SK-N-MC (cell line): Measurements from ENCODE around the gene UTP25.
"Not testable (repeated sequence)": the region's sequence is repeated elsewhere in the genome, so short reads cannot be mapped to it uniquely, and the experiment has no call there.

Experiments
- DNase-seq: peaks from one replicate; pipeline ENCODE4 v3.0.0-alpha.2; 2011; ENCODE audit warnings: low read depth, low spot score
- H3K27ac ChIP-seq: fragments of 200-600 bp; sonication (generic); 2 replicates; pipeline ENCODE4 v1.5.1; 2016; ENCODE audit warnings: mixed run types
- H3K36me3 ChIP-seq: fragments of 200-600 bp; sonication (generic); 2 replicates; pipeline ENCODE4 v1.6.1; 2017; ENCODE audit warnings: antibody characterized with exemption, low read length, mixed read lengths; ENCODE audit not compliant: insufficient read depth
- H3K4me3 ChIP-seq: fragments of 200-600 bp; sonication (generic); 2 replicates; pipeline ENCODE4 v1.5.1; 2016
- H3K9ac ChIP-seq: fragments of 200-600 bp; sonication (generic); 2 replicates; pipeline ENCODE4 v1.8.0; 2017; ENCODE audit warnings: mixed run types, mixed read lengths; ENCODE audit not compliant: insufficient read length
- H3K9me3 ChIP-seq: fragments of 200-600 bp; sonication (generic); 2 replicates; pipeline ENCODE4 v1.6.1; 2017; ENCODE audit warnings: low read depth, mild to moderate bottlenecking, antibody characterized with exemption, low read length, moderate library complexity, mixed read lengths
- EZH2 ChIP-seq: fragments of 200-600 bp; sonication (generic); IDR thresholded peaks from one replicate; pipeline ENCODE4 v1.6.1; 2017; ENCODE audit warnings: antibody characterized with exemption
- FOXP2 ChIP-seq: optimal IDR thresholded peaks from 2 replicates; pipeline ENCODE3; 2011; ENCODE audit warnings: mild to moderate bottlenecking, moderate library complexity; ENCODE audit not compliant: insufficient read depth; ENCODE audit errors: extremely low read length, control extremely low read depth
- POLR2AphosphoS5 ChIP-seq: IDR thresholded peaks from 2 replicates; pipeline ENCODE4 v1.6.1; 2012; ENCODE audit warnings: mild to moderate bottlenecking, low read depth, low read length, borderline replicate concordance

The UTP25 gene

DNA sequence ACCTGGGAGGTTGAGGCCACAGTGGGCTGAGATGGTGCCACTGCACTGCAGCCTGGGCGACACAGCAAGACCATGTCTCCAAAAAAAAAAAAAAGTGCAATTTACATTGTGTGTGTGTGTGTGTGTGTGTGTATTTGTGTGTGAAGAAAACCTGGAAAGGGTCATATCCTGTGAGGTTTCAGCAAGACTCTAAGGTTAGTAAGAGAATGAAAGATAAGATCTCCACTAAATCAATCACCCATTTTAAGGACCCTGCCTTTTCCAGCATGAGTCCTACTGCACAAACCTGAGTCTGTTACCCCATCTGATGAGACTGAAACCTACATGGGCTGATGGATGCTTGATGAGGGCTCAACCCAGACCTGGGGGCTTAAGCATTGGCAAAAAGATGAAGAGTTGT, 38.5 kb upstream of the UTP25 start:
- no peak for DNase-seq
- no peak overlapping the region for H3K4me3 ChIP-seq
- H3K9ac ChIP-seq, result no peak overlapping the region
- H3K36me3 ChIP-seq, result no peaks in the 10 kb centered on the region
- TF ChIP-seq POLR2AphosphoS5 (no peak), EZH2 (no peak), FOXP2 (no peak)
- H3K9me3 ChIP-seq, result peaks cover 5% of the 10 kb centered on the region; the same call in 1 of the 2 replicates
- no peak overlapping the region for H3K27ac ChIP-seq

DNA sequence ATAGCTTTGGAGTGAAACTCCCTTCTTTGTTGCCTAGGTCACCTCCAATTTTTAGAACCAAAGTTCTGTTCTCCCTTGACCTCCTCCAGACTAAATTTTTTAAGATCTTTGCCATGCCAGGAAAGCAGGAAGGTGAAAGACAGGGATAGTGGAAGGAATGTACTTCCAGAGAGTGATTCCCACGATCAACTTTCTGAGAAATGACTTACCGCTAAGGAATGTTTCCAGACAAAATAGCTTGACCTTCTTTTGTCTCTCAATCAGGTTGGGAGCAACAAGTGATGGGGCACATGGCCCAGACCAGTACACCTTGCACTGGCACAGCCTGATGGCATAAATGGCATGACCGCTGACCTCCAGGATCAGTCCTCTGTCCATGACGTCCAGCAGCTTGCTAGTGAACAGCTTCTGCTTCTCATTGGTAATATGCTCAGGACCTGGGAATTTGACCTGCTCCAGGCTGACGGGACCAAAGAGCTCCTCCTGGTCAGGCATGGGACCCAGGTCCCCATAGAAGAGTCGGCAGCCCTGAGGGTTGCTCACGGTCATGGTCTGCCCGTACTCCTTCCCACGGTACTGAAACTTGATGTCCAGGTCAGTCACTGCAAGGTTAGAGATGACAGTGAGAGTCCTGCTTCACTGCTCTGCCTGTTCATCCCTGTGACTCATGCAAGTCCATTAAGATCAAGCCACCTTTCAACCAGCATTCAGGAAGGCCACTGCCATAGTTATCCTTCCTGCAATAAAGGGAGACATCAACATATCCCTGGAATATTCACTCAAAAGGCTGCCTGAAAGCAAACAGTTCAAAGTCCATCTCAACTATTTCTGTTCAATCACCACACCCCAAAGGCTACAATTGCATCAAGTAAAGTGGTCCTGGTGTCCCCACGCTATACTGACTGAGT, 37.2 kb upstream of the UTP25 start:
- H3K36me3 ChIP-seq, result no peaks in the 10 kb centered on the region
- H3K9me3 ChIP-seq, result no peaks in the 10 kb centered on the region
- TF ChIP-seq EZH2, result no peak
- no peak overlapping the region for H3K9ac ChIP-seq
- no peak overlapping the region for H3K4me3 ChIP-seq
- no peak for DNase-seq
- H3K27ac ChIP-seq, result no peak overlapping the region

DNA sequence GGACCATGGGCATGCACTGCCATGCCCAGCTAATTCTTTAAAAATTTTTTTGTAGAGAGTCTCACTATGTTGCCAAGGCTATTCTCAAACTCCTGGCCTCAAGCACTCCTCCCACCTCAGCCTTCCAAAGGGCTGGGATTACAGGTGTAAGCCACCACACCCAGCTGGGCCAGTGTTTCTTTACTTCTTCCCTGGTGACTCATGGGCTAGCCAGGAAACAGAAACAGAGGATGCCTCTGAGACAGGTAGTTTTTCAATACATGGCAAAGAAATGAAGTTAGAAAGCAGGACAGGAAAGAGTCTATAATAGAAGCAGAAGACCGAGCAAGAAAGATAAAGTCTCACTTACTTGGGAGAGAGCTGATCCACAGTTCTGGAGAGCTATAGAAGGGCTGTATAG, 35.9 kb upstream of the UTP25 start:
- DNase-seq, result no peak
- Histone ChIP-seq H3K9me3 (no peaks in the 10 kb centered on the region), H3K4me3 (no peak overlapping the region), H3K27ac (no peak overlapping the region), H3K9ac (no peak overlapping the region), H3K36me3 (no peaks in the 10 kb centered on the region)
- TF ChIP-seq FOXP2, result no peak
- TF ChIP-seq EZH2, result no peak
- no peak for TF ChIP-seq POLR2AphosphoS5

DNA sequence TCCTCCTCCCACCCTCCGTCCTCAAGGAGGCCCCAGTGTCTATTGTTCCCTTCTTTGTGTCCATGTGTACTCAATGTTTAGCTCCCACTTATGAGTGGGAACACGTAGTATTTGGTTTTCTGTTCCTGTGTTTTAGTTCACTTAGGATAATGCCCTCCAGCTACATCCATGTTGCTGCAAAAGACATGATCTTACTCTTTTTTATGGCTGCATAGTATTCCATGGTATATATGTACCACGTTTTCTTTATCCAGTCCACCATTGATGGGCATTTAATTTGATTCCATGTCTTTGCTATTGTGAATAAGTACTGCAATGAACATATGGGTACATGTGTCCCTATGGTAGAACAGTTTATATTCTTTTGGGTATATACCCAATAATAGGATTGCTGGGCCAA, 34.1 kb upstream of the UTP25 start:
- H3K9me3 ChIP-seq, H3K9ac ChIP-seq, H3K4me3 ChIP-seq, H3K36me3 ChIP-seq, DNase-seq, H3K27ac ChIP-seq: not testable (repeated sequence)

DNA sequence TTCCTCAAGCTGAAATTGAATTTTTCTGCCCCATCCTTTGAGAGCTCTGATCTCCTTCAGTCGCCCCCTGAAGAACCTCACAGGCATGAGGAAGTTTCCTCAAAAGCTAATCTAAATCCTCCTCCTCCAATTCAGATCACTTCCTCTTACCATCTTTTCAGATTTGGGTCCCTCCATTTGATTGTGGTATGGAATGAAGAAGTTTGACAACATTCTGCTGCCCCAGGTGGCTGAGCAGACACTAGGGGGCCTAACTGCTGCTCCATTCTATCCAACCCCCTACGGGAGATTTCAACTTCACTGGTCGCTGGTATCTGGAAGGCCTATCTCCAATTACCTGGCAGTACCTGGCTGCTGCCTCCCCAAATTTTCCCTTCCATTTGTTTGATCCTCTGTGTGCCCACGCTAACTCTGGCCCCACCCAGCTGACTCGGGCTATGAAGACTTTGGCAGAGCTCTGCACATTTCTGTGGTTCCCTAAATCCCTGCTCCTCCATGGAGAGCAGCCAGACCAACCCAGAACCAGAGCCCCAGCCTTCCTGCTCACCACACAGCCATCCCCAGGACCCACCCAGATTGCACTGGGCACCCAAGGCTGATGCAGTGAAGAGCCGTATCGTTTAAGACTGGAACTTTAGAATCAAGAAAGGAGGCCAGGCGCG, 29.7 kb upstream of the UTP25 start:
- Histone ChIP-seq H3K9me3 (no peaks in the 10 kb centered on the region), H3K4me3 (no peak overlapping the region), H3K36me3 (no peaks in the 10 kb centered on the region), H3K27ac (no peak overlapping the region), H3K9ac (no peak overlapping the region)
- no peak for DNase-seq
- TF ChIP-seq POLR2AphosphoS5 (no peak), FOXP2 (no peak), EZH2 (no peak)

DNA sequence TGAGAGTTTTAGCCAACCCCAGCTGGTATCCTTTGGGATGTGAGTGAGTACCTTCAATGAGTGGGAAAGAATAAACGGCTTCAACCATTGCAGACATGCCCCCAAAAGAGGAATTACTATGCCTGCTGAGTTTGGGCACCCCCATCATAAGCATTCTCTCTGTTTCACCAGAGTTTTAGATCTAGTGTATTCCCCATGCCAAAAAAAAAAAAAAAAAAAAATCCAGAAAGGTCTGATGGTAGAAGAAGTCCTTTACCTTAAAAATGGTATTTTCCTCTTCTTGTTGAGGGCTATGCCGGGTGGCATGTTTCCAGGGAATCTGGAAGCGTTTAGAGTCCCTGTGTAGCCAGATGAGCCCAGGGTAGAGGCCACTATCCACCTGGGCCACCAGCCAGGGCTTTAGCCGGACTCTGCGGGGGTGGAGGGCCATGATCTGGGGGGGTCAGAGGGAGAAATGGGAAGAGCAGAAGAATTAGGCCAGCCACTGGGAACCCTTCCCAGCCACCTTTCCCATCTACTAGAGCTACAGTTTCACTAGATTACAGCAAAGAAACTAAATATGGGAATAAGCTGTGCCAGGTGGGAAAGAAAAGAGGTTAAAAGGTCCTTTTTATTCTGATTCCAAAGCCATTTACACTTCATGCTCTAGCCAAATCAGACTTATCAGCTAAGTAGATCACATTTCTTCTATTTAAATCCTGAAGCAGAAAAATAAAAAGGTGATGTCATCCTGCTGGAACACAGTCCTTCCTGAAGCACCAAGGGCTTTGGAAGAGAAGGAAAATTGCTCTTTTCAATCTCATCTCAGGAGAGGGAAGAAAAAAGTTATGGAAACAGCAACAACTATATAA, 26.6 kb upstream of the UTP25 start:
- no peaks in the 10 kb centered on the region for H3K9me3 ChIP-seq
- no peak for TF ChIP-seq POLR2AphosphoS5
- no peak for TF ChIP-seq EZH2
- H3K27ac ChIP-seq, result no peak overlapping the region
- no peak overlapping the region for H3K9ac ChIP-seq
- no peak for DNase-seq
- H3K4me3 ChIP-seq, result no peak overlapping the region
- H3K36me3 ChIP-seq, result no peaks in the 10 kb centered on the region

DNA sequence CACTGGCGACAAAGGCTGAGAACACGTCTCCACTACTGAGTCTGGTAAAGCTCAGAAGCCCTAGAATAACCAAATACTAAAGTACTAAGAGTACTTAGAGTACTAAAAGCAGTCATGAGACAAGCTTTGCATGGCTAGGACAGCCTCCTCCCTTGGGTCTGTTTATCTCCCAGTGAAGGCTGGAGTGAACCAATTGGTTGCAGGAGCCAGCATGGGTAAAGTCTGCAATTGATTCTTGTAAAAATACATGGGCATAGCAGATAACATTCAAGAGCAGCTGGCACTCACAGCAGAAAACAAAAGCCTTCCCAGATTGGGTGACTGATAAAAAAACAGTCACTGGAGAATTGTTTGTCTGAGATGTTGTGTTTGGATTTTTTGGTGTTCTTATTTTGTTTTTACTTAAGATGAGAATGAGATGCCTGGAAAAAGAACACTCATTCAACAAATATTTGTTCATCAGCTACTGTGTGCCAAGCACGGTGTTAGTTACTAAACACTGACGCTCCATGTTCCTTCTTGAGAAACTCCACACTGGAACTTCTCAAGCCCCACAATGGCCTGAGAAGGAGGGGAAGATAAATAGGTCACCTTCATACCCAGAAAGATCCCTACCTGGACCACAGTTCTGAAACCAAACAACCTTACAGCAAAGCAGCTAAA, 25.5 kb upstream of the UTP25 start:
- DNase-seq, result no peak
- Histone ChIP-seq H3K4me3 (no peak overlapping the region), H3K36me3 (no peaks in the 10 kb centered on the region), H3K9ac (no peak overlapping the region), H3K27ac (no peak overlapping the region), H3K9me3 (no peaks in the 10 kb centered on the region)
- TF ChIP-seq EZH2, result no peak
- TF ChIP-seq POLR2AphosphoS5, result no peak
- TF ChIP-seq FOXP2, result no peak

DNA sequence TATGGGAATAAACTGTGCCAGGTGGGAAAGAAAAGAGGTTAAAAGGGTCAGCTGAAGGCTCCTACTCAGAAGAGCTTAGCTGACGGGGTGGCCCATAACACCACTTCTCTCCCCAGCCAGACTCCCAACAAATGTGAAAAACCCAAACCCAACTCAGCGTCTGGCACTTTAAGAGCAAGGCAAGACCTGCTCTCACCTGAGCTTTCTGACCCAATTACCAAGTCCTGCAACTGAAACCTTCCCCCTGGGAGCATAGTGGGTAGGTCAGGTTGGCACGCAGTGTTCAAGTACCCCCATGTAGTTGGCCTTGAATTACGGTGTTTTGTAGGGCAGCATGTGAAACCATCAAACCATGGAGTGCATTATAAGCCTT, 25.0 kb upstream of the UTP25 start:
- TF ChIP-seq FOXP2 (no peak), EZH2 (no peak), POLR2AphosphoS5 (no peak)
- Histone ChIP-seq H3K27ac (no peak overlapping the region), H3K4me3 (no peak overlapping the region), H3K36me3 (no peaks in the 10 kb centered on the region), H3K9me3 (no peaks in the 10 kb centered on the region), H3K9ac (no peak overlapping the region)
- no peak for DNase-seq
